IMR-90 (cell line): Measurements from ENCODE around the gene BMPER. TPM values are rescaled to one million over a fixed set of nuclear protein-coding genes. Genes with fewer than 3 reads are reported as not detected.

ENCODE experiments used
- ATAC-seq: fragments of 200-7000 bp; cut with Tn5 transposase; 2 replicates; pipeline ENCODE4 v1.9.1; 2020; ENCODE audit warnings: low read depth, mild to moderate bottlenecking, moderate library complexity
- BruUV-seq: library from RNA; stranded (reverse); fragments of 400-500 nt; replicated peaks from 2 replicates; lab custom pipeline; 2021; lab: Mats Ljungman, UMichigan
- CTCF ChIA-PET: fragments of 300-600 bp; formaldehyde crosslinking; extraction: SDS; loops from one replicate; lab custom pipeline; 2021; ENCODE audit warnings: antibody characterized with exemption; lab: Yijun Ruan, JAX
- POLR2A ChIA-PET: fragments of 300-600 bp; sonication (Branson Sonifier 250); formaldehyde crosslinking; loops from one replicate; lab custom pipeline; 2022; ENCODE audit warnings: antibody characterized with exemption; ENCODE audit not compliant: unreplicated experiment; lab: Charles Lee
- DNase-seq: peaks from one replicate; pipeline ENCODE4 v3.0.0; 2013
- H2AFZ ChIP-seq: replicated peaks from 2 replicates; pipeline ENCODE3; 2013; ENCODE audit warnings: low read length, mild to moderate bottlenecking; ENCODE audit not compliant: poor library complexity
- H2AK5ac ChIP-seq: 2 replicates; pipeline ENCODE4 v1.6.1; 2013; ENCODE audit warnings: low read depth, low read length, inconsistent platforms
- H2AK9ac ChIP-seq: replicated peaks from 2 replicates; pipeline ENCODE3; 2013; ENCODE audit warnings: mild to moderate bottlenecking, low read depth, low read length, moderate library complexity; ENCODE audit not compliant: poor library complexity
- H2BK120ac ChIP-seq: 2 replicates; pipeline ENCODE4 v1.6.1; 2013; ENCODE audit warnings: low read depth, low read length, inconsistent platforms
- H2BK15ac ChIP-seq: 3 replicates; pipeline ENCODE4 v1.6.1; 2013; ENCODE audit warnings: low read depth, low read length, inconsistent platforms
- H2BK20ac ChIP-seq: 2 replicates; pipeline ENCODE4 v1.6.1; 2013; ENCODE audit warnings: low read depth, mild to moderate bottlenecking, inconsistent platforms, low read length, moderate library complexity
- H2BK5ac ChIP-seq: 2 replicates; pipeline ENCODE4 v1.6.1; 2013; ENCODE audit warnings: mild to moderate bottlenecking, low read depth, low read length, inconsistent platforms; ENCODE audit not compliant: poor library complexity, severe bottlenecking
- H3K14ac ChIP-seq: replicated peaks from 2 replicates; pipeline ENCODE4 v1.6.1; 2013; ENCODE audit warnings: low read depth, low read length, inconsistent platforms
- H3K18ac ChIP-seq: 2 replicates; pipeline ENCODE4 v1.6.1; 2013; ENCODE audit warnings: low read depth, low read length, control low read depth
- H3K23ac ChIP-seq: 2 replicates; pipeline ENCODE4 v1.6.1; 2013; ENCODE audit warnings: low read depth, low read length, inconsistent platforms
- H3K27ac ChIP-seq: 2 replicates; pipeline ENCODE4 v1.5.1; 2013; ENCODE audit warnings: mild to moderate bottlenecking, control low read depth, low read length; ENCODE audit not compliant: insufficient read depth
- H3K27me3 ChIP-seq: 2 replicates; pipeline ENCODE4 v1.6.1; 2013; ENCODE audit warnings: low read length; ENCODE audit not compliant: control insufficient read depth, insufficient read depth
- H3K36me3 ChIP-seq: 2 replicates; pipeline ENCODE4 v1.6.1; 2013; ENCODE audit warnings: low read length, mixed read lengths; ENCODE audit not compliant: control insufficient read depth, insufficient read depth
- H3K4ac ChIP-seq: 2 replicates; pipeline ENCODE4 v1.6.1; 2013; ENCODE audit warnings: low read depth, low read length, inconsistent platforms
- H3K4me1 ChIP-seq: 2 replicates; pipeline ENCODE4 v1.6.1; 2013; ENCODE audit warnings: low read length, mixed read lengths; ENCODE audit not compliant: control insufficient read depth, insufficient read depth
- H3K4me2 ChIP-seq: 2 replicates; pipeline ENCODE4 v1.6.1; 2013; ENCODE audit warnings: low read depth, mild to moderate bottlenecking, control low read depth, low read length, moderate library complexity
- H3K4me3 ChIP-seq: 2 replicates; pipeline ENCODE4 v1.5.1; 2013; ENCODE audit warnings: low read depth, mild to moderate bottlenecking, control low read depth, low read length, moderate library complexity; ENCODE audit not compliant: insufficient read depth
- H3K56ac ChIP-seq: 2 replicates; pipeline ENCODE4 v1.6.1; 2013; ENCODE audit warnings: low read length, inconsistent platforms; ENCODE audit not compliant: insufficient read depth; ENCODE audit errors: extremely low read depth
- H3K79me1 ChIP-seq, 2 experiments: 2 replicates each; pipeline ENCODE4 v1.6.1; 2013; ENCODE audit warnings: low read length in 2 of 2, inconsistent platforms in 1 of 2, low read depth in 1 of 2
- H3K9ac ChIP-seq: 2 replicates; pipeline ENCODE4 v1.6.1; 2013; ENCODE audit warnings: low read depth, low read length, control low read depth
- H3K9me1 ChIP-seq: 2 replicates; pipeline ENCODE4 v1.6.1; 2013; ENCODE audit warnings: low read length, inconsistent platforms; ENCODE audit not compliant: insufficient read depth
- H3K9me3 ChIP-seq: 2 replicates; pipeline ENCODE4 v1.6.1; 2013; ENCODE audit warnings: low read length; ENCODE audit not compliant: control insufficient read depth, insufficient read depth
- H4K20me1 ChIP-seq: 2 replicates; pipeline ENCODE4 v1.6.1; 2013; ENCODE audit warnings: low read length, inconsistent platforms; ENCODE audit not compliant: insufficient read depth
- H4K5ac ChIP-seq: 2 replicates; pipeline ENCODE4 v1.6.1; 2013; ENCODE audit warnings: mild to moderate bottlenecking, low read depth, low read length, control low read depth
- H4K8ac ChIP-seq, 2 experiments: 2 replicates each; pipeline ENCODE4 v1.6.1; 2013; ENCODE audit warnings: low read depth in 2 of 2, low read length in 2 of 2, control low read depth in 1 of 2, inconsistent platforms in 1 of 2
- H4K91ac ChIP-seq: 2 replicates; pipeline ENCODE4 v1.6.1; 2013; ENCODE audit warnings: low read depth, low read length, inconsistent platforms; ENCODE audit not compliant: insufficient read depth
- BHLHE40 ChIP-seq: fragments of 150-350 bp; IDR thresholded peaks from 2 replicates; pipeline ENCODE4 v1.6.1; 2016; ENCODE audit warnings: mild to moderate bottlenecking, low read depth, low read length
- CEBPB ChIP-seq: IDR thresholded peaks from 2 replicates; pipeline ENCODE4 v1.6.1; 2012; ENCODE audit warnings: low read depth, low read length, improper control_type of control experiment
- CHD1 ChIP-seq: IDR thresholded peaks from 2 replicates; pipeline ENCODE4 v1.6.1; 2012; ENCODE audit warnings: low read depth, low read length, improper control_type of control experiment
- FOS ChIP-seq: fragments of 150-350 bp; IDR thresholded peaks from 2 replicates; pipeline ENCODE4 v1.6.1; 2016; ENCODE audit warnings: low read depth, low read length
- MAFK ChIP-seq: IDR thresholded peaks from 2 replicates; pipeline ENCODE4 v1.6.1; 2012; ENCODE audit warnings: low read depth, low read length, improper control_type of control experiment
- MAZ ChIP-seq: IDR thresholded peaks from 2 replicates; pipeline ENCODE4 v1.6.1; 2012; ENCODE audit warnings: low read depth, mild to moderate bottlenecking, low read length, improper control_type of control experiment, moderate library complexity, borderline replicate concordance
- MXI1 ChIP-seq: IDR thresholded peaks from 2 replicates; pipeline ENCODE4 v1.6.1; 2012; ENCODE audit warnings: low read depth, mild to moderate bottlenecking, low read length, moderate library complexity, borderline replicate concordance
- NFE2L2 ChIP-seq: fragments of 150-350 bp; IDR thresholded peaks from 2 replicates; pipeline ENCODE4 v1.6.1; 2016; ENCODE audit warnings: low read depth, mild to moderate bottlenecking, low read length
- POLR2A ChIP-seq: IDR thresholded peaks from 2 replicates; pipeline ENCODE4 v1.6.1; 2012; ENCODE audit warnings: mild to moderate bottlenecking, low read depth, low read length
- RAD21 ChIP-seq: IDR thresholded peaks from 2 replicates; pipeline ENCODE4 v1.6.1; 2012; ENCODE audit warnings: low read length, improper control_type of control experiment
- RCOR1 ChIP-seq: IDR thresholded peaks from 2 replicates; pipeline ENCODE4 v1.6.1; 2012; ENCODE audit warnings: mild to moderate bottlenecking, low read length, improper control_type of control experiment; ENCODE audit not compliant: insufficient replicate concordance
- RFX5 ChIP-seq: IDR thresholded peaks from 2 replicates; pipeline ENCODE4 v1.8.0; 2012; ENCODE audit warnings: low read depth, mild to moderate bottlenecking, low read length, moderate library complexity
- SMC3 ChIP-seq: fragments of 150-350 bp; IDR thresholded peaks from 2 replicates; pipeline ENCODE4 v1.6.1; 2016; ENCODE audit warnings: low read depth, mild to moderate bottlenecking, antibody characterized with exemption, low read length, moderate library complexity
- WGBS, 2 experiments: methylation state at CpG; one replicate each; pipeline versions ENCODE4 v1.1.5 to v1.1.7; 2013; ENCODE audit warnings: missing lambda C conversion rate in 2 of 2; ENCODE audit not compliant: insufficient read length in 1 of 2; ENCODE audit errors: extremely low coverage in 2 of 2; 5-methylcytosine and 5-hydroxymethylcytosine counted together
- dilution Hi-C: fragments of 300-500 bp; cut with HindIII; formaldehyde crosslinking; loops from one replicate; pipeline ENCODE4 v1.14.3; 2018; ENCODE audit warnings: low sequenced_read_pairs; ENCODE audit not compliant: unreplicated experiment
- in situ Hi-C: fragments of 300-500 bp; cut with MboI; formaldehyde crosslinking; loops from 3 replicates; pipeline ENCODE4 v1.14.3; 2019; ENCODE audit warnings: low sequenced_read_pairs, inconsistent platforms, mixed read lengths
- intact Hi-C: fragments of 100-400 bp; cut with micrococcal nuclease; formaldehyde crosslinking; loops from 2 replicates; pipeline ENCODE4 v1.10.0; 2022
- polyA plus RNA-seq, 3 experiments: library from polyadenylated mRNA; depleted of rRNA; stranded (reverse); fragments of >200 nt; gene quantifications; 2 replicates each; pipeline ENCODE4 v1.2.3, GENCODE V29; 2012; ENCODE audit warnings: low replicate concordance in 1 of 3
- total RNA-seq: library from RNA; depleted of rRNA; stranded (reverse); fragments of >200 nt; gene quantifications from 2 replicates; pipeline ENCODE4 v1.2.3, GENCODE V29; 2012
- TF ChIP-seq, protein P1 (sequence below): fragments of 150-350 bp; IDR thresholded peaks from 2 replicates; pipeline ENCODE4 v1.6.1; 2016; ENCODE audit warnings: low read depth, mild to moderate bottlenecking, low read length, moderate library complexity, borderline replicate concordance
- TF ChIP-seq, protein P2 (sequence below): fragments of 150-350 bp; IDR thresholded peaks from 2 replicates; pipeline ENCODE4 v1.6.1; 2017; ENCODE audit warnings: mild to moderate bottlenecking, antibody characterized with exemption, low read length, low read depth

Gene BMPER
- total and polyA plus RNA-seq, 2 of the 4 experiments (the other 2 are of a cell fraction), result 6.2 to 7.9 TPM

DNA sequence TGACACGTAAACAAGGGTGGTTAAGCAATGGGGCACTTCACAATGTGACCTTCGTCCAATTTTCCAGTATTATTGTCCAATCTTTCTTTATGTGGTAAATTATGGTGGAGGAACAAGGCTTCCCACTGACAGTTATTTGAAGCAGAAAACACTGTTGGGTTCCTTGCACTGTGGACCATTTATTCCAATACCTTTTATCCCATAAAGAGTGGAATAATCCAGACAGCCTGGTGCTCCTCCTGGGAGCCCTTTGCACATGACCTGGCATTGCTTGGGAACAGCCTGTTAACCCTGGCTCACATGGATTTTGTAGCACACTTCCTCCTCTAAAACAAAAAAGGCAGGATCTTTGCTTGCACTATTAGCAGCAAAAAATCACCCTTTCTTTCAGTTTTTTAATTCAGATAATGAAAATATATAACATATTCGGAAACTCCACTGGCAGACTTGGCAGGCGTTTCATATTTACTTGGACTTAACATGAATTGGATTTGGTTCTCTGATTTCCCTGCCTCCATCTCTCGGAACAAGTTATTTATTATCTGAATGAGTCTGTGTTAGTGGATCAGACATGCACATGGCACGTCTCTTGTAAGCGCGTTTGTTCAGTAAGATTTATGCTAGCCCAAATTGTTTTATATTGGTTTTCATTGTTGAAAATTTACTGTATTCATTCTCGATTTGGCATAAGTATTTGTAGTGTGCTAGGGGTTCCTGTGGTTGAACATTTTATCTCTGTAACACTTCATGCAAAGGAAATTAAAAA, 59.3 kb downstream of the BMPER start:
- Histone ChIP-seq H3K79me1 (no peaks in the 10 kb centered on the region), H3K56ac (no peak overlapping the region), H3K23ac (no peak overlapping the region), H2AFZ (no peak overlapping the region), H2BK5ac (no peak overlapping the region), H3K18ac (peak overlapping the region; percentile 25; the same call in 1 of the 2 replicates), H3K9me3 (no peaks in the 10 kb centered on the region), H4K8ac (peak overlapping the region in 1 of 2 experiments; percentile 24; a peak in 1 of 4 replicates), H3K4me3 (no peak overlapping the region), H3K9ac (no peak overlapping the region), H2AK5ac (peak overlapping the region; percentile 13; the same call in 1 of the 2 replicates), H2BK20ac (0 out of 2 replicates have a peak overlapping the region, but pooled peaks have one; percentile 1), H3K4me1 (peaks cover 4% of the 10 kb centered on the region; the same call in 1 of the 2 replicates), H4K91ac (no peak overlapping the region), H4K5ac (peak overlapping the region; percentile 1; the same call in 1 of the 2 replicates), H3K27ac (no peak overlapping the region), H3K4me2 (peak overlapping the region; percentile 45), H3K9me1 (no peaks in the 10 kb centered on the region), H3K27me3 (no peaks in the 10 kb centered on the region), H3K36me3 (no peaks in the 10 kb centered on the region), H2BK15ac (no peak overlapping the region), H2AK9ac (no peak overlapping the region), H3K14ac (0 out of 2 replicates have a peak overlapping the region, but pooled peaks have one; percentile 2), H2BK120ac (no peak overlapping the region), H3K4ac (no peak overlapping the region), H4K20me1 (no peaks in the 10 kb centered on the region)
- dilution Hi-C loops, result no loop called here
- POLR2A ChIA-PET, result no interaction called here
- BruUV-seq, result no TSS peak
- DNase-seq, result no peak
- no peak for TF ChIP-seq CHD1
- TF ChIP-seq, protein P1, sequence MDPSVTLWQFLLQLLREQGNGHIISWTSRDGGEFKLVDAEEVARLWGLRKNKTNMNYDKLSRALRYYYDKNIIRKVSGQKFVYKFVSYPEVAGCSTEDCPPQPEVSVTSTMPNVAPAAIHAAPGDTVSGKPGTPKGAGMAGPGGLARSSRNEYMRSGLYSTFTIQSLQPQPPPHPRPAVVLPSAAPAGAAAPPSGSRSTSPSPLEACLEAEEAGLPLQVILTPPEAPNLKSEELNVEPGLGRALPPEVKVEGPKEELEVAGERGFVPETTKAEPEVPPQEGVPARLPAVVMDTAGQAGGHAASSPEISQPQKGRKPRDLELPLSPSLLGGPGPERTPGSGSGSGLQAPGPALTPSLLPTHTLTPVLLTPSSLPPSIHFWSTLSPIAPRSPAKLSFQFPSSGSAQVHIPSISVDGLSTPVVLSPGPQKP, result no peak
- TF ChIP-seq, protein P2, sequence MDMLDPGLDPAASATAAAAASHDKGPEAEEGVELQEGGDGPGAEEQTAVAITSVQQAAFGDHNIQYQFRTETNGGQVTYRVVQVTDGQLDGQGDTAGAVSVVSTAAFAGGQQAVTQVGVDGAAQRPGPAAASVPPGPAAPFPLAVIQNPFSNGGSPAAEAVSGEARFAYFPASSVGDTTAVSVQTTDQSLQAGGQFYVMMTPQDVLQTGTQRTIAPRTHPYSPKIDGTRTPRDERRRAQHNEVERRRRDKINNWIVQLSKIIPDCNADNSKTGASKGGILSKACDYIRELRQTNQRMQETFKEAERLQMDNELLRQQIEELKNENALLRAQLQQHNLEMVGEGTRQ, result no peak
- TF ChIP-seq RAD21, result no peak
- no peak for TF ChIP-seq RFX5
- TF ChIP-seq POLR2A, result no peak
- TF ChIP-seq RCOR1, result no peak
- no peak for TF ChIP-seq SMC3
- TF ChIP-seq MXI1, result no peak
- no peak for TF ChIP-seq MAZ
- no peak for TF ChIP-seq FOS
- no peak for TF ChIP-seq CEBPB
- TF ChIP-seq BHLHE40, result no peak
- no peak for TF ChIP-seq NFE2L2
- no peak for TF ChIP-seq MAFK
- peak; percentile 48 for ATAC-seq
- intact Hi-C loops, result no loop called here
- CTCF ChIA-PET, result no interaction called here
- whole genome bisulfite sequencing, 2 experiments, result 33% methylated on average over 3 of the region's 9 CpGs; no CpG with 5 or more reads in 1 of the 2 experiments
- in situ Hi-C loops, result no loop called here
